Calu3 (cell line): ENCODE data around the gene SPTBN1. TPM values are rescaled to one million over a fixed set of nuclear protein-coding genes. Genes with fewer than 3 reads are reported as not detected.

Experiments
- BruUV-seq: library from RNA; stranded (reverse); fragments of 400-500 nt; replicated peaks from 2 replicates; lab custom pipeline; 2021; lab: Mats Ljungman, UMichigan
- CTCF ChIA-PET: fragments of 300-600 bp; sonication (Branson Sonifier 250); formaldehyde crosslinking; loops from one replicate; lab custom pipeline; 2022; ENCODE audit warnings: antibody characterized with exemption; lab: Charles Lee
- DNase-seq: peaks from one replicate; pipeline ENCODE4 v3.0.0; 2022
- H3K27ac Mint-ChIP-seq: one replicate; pipeline ENCODE4 v1.8.0; 2022; ENCODE audit warnings: mixed read lengths; ENCODE audit not compliant: unreplicated experiment
- H3K27me3 Mint-ChIP-seq: one replicate; pipeline ENCODE4 v1.8.0; 2022; ENCODE audit warnings: mixed read lengths; ENCODE audit not compliant: unreplicated experiment
- H3K36me3 Mint-ChIP-seq: one replicate; pipeline ENCODE4 v1.8.0; 2022; ENCODE audit warnings: mild to moderate bottlenecking, moderate library complexity, mixed read lengths; ENCODE audit not compliant: insufficient read depth, unreplicated experiment
- H3K4me1 Mint-ChIP-seq: one replicate; pipeline ENCODE4 v1.8.0; 2022; ENCODE audit warnings: mild to moderate bottlenecking, low read depth, mixed read lengths; ENCODE audit not compliant: unreplicated experiment
- H3K4me3 Mint-ChIP-seq: one replicate; pipeline ENCODE4 v1.8.0; 2022; ENCODE audit warnings: mild to moderate bottlenecking, low read depth, moderate library complexity, mixed read lengths; ENCODE audit not compliant: unreplicated experiment
- H3K9me3 Mint-ChIP-seq: one replicate; pipeline ENCODE4 v1.8.0; 2022; ENCODE audit warnings: low read depth, mixed read lengths; ENCODE audit not compliant: unreplicated experiment
- intact Hi-C: fragments of 100-400 bp; cut with micrococcal nuclease; formaldehyde crosslinking; loops from one replicate; pipeline ENCODE4 v1.10.0; 2022; ENCODE audit not compliant: unreplicated experiment
- total RNA-seq: library from RNA; stranded (reverse); gene quantifications from 2 replicates; pipeline ENCODE4 v1.2.3, GENCODE V29; 2022
- TF ChIP-seq, protein P1 (sequence below): fragments of 200-600 bp; IDR thresholded peaks from one replicate; pipeline ENCODE4 v1.8.0; 2022; ENCODE audit warnings: antibody characterized with exemption; ENCODE audit not compliant: unreplicated experiment

SPTBN1 gene
- total RNA-seq, 1 experiment from 2014 or later, result 611 TPM

DNA sequence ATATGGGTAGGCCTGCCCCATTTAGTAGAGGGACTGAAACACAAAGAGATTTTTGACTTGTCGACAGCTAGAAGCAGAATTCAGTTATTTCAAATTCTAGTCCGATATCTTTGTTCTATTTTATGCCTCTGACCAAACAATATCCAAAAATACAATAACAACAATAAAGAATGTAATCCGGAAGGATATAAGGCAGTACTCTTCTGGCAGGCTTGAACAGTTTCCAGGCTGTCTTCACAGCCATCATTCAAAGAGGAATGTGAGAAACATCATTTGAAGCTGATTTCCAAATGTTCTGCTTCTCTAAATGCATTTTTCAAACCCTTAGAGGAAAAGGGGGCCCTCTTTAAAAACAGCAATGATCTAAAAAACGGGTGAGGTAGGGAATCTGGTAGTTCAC, 36.7 kb upstream of the SPTBN1 start:
- H3K4me3 Mint-ChIP-seq, result no peak overlapping the region
- BruUV-seq, result no TSS peak
- H3K9me3 Mint-ChIP-seq, result no peaks in the 10 kb centered on the region
- peaks cover 25% of the 10 kb centered on the region for H3K4me1 Mint-ChIP-seq
- TF ChIP-seq, protein P1, sequence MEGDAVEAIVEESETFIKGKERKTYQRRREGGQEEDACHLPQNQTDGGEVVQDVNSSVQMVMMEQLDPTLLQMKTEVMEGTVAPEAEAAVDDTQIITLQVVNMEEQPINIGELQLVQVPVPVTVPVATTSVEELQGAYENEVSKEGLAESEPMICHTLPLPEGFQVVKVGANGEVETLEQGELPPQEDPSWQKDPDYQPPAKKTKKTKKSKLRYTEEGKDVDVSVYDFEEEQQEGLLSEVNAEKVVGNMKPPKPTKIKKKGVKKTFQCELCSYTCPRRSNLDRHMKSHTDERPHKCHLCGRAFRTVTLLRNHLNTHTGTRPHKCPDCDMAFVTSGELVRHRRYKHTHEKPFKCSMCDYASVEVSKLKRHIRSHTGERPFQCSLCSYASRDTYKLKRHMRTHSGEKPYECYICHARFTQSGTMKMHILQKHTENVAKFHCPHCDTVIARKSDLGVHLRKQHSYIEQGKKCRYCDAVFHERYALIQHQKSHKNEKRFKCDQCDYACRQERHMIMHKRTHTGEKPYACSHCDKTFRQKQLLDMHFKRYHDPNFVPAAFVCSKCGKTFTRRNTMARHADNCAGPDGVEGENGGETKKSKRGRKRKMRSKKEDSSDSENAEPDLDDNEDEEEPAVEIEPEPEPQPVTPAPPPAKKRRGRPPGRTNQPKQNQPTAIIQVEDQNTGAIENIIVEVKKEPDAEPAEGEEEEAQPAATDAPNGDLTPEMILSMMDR, result no peak
- no peak overlapping the region for H3K27ac Mint-ChIP-seq
- no peak for DNase-seq
- intact Hi-C loops, result no loop called here
- no peaks in the 10 kb centered on the region for H3K27me3 Mint-ChIP-seq
- H3K36me3 Mint-ChIP-seq, result peaks cover 5% of the 10 kb centered on the region
- CTCF ChIA-PET, result no interaction called here

GRCh38 chr2:54419855-54420523, 36.1 kb upstream of the SPTBN1 start:
- CTCF ChIA-PET, result no interaction called here
- H3K27ac Mint-ChIP-seq, result no peak overlapping the region
- no peaks in the 10 kb centered on the region for H3K9me3 Mint-ChIP-seq
- H3K36me3 Mint-ChIP-seq, result peaks cover 5% of the 10 kb centered on the region
- no peaks in the 10 kb centered on the region for H3K27me3 Mint-ChIP-seq
- no peak for DNase-seq
- no peak overlapping the region for H3K4me3 Mint-ChIP-seq
- TF ChIP-seq, protein P1, result no peak
- BruUV-seq, result no TSS peak
- peaks cover 21% of the 10 kb centered on the region for H3K4me1 Mint-ChIP-seq
- intact Hi-C loops, result no loop called here

GRCh38 chr2:54420524-54421172, 35.5 kb upstream of the SPTBN1 start:
- Mint-ChIP-seq H3K27me3 (no peaks in the 10 kb centered on the region), H3K27ac (no peak overlapping the region), H3K4me3 (no peak overlapping the region), H3K36me3 (peaks cover 5% of the 10 kb centered on the region), H3K4me1 (peaks cover 15% of the 10 kb centered on the region), H3K9me3 (no peaks in the 10 kb centered on the region)
- no peak for DNase-seq
- intact Hi-C loops, result no loop called here
- TF ChIP-seq, protein P1, result no peak
- BruUV-seq, result no TSS peak
- CTCF ChIA-PET, result no interaction called here

DNA sequence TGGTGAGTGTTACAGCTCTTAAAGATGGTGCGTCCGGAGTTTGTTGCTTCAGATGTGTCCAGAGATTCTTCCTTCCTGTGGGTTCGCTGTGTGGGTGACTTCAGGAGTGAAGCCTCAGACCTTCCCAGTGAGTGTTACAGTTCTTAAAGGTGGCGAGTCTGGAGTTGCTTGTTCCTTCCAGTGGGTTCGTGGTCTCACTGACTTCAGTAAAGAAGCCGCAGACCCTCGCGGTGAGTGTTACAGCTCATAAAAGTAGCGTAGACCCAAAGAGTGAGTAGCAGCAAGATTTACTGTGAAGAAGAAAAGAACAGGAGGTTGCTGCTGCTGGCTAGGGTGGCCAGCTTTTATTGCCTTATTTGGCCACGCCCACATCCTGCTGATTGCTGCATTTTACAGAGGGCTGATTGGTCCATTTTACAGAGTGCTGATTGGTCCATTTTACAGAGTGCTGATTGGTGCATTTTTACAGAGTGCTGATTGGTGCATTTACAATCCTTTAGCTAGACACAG, 34.0 kb upstream of the SPTBN1 start:
- no peak overlapping the region for H3K27ac Mint-ChIP-seq
- H3K4me1 Mint-ChIP-seq, result no peaks in the 10 kb centered on the region

More for the DNA sequence above, 34.0 kb upstream of the SPTBN1 start:
- Mint-ChIP-seq H3K9me3 (no peaks in the 10 kb centered on the region), H3K36me3 (no peaks in the 10 kb centered on the region), H3K4me3 (no peak overlapping the region), H3K27me3 (no peaks in the 10 kb centered on the region)
- no TSS peak for BruUV-seq
- intact Hi-C loops, result no loop called here
- TF ChIP-seq, protein P1, result no peak
- CTCF ChIA-PET, result no interaction called here
- no peak for DNase-seq
